Caco-2 (cell line): ENCODE measurements around the gene PPIA. TPM values are rescaled to one million over a fixed set of nuclear protein-coding genes. Genes with fewer than 3 reads are reported as not detected.

Experiments used
- BruUV-seq: library from RNA; stranded (reverse); fragments of 400-500 nt; replicated peaks from 2 replicates; lab custom pipeline; 2021; lab: Mats Ljungman, UMichigan
- CTCF ChIA-PET: fragments of 300-600 bp; sonication (Branson Sonifier 250); formaldehyde crosslinking; loops from one replicate; lab custom pipeline; 2022; ENCODE audit warnings: antibody characterized with exemption; lab: Charles Lee
- POLR2A ChIA-PET: fragments of 300-600 bp; sonication (Branson Sonifier 250); formaldehyde crosslinking; loops from one replicate; lab custom pipeline; 2022; ENCODE audit warnings: antibody characterized with exemption; lab: Charles Lee
- DNase-seq, 2 experiments: peaks; one replicate each; pipeline versions ENCODE4 v3.0.0 to v3.0.0-alpha.2; 2020 to 2022
- H3K27me3 ChIP-seq: replicated peaks from 2 replicates; pipeline ENCODE4 v1.6.0; 2011; ENCODE audit warnings: low read length; ENCODE audit not compliant: control insufficient read depth, insufficient read depth
- H3K36me3 ChIP-seq: 2 replicates; pipeline ENCODE4 v1.5.1; 2011; ENCODE audit warnings: low read length; ENCODE audit not compliant: control insufficient read depth, insufficient read depth
- H3K4me1 ChIP-seq: fragments of 250-450 bp; sonication (Bioruptor Pico); 2 replicates; pipeline ENCODE4 v1.5.1; 2020; ENCODE audit warnings: mild to moderate bottlenecking
- H3K4me3 ChIP-seq: 2 replicates; pipeline ENCODE4 v1.5.1; 2011; ENCODE audit warnings: low read depth, mild to moderate bottlenecking, control low read depth, low read length
- H3K9me3 ChIP-seq: fragments of 250-450 bp; sonication (Bioruptor Pico); 2 replicates; pipeline ENCODE4 v1.5.1; 2020; ENCODE audit warnings: mild to moderate bottlenecking, moderate library complexity
- H3K27ac Mint-ChIP-seq: one replicate; pipeline ENCODE4 v1.8.0; 2022; ENCODE audit warnings: mixed read lengths; ENCODE audit not compliant: unreplicated experiment
- H3K27me3 Mint-ChIP-seq: one replicate; pipeline ENCODE4 v1.8.0; 2022; ENCODE audit warnings: mixed read lengths; ENCODE audit not compliant: insufficient read depth, unreplicated experiment
- H3K36me3 Mint-ChIP-seq: one replicate; pipeline ENCODE4 v1.8.0; 2022; ENCODE audit warnings: mild to moderate bottlenecking, mixed read lengths; ENCODE audit not compliant: insufficient read depth, unreplicated experiment
- H3K4me1 Mint-ChIP-seq: one replicate; pipeline ENCODE4 v1.8.0; 2022; ENCODE audit warnings: low read depth, mixed read lengths; ENCODE audit not compliant: unreplicated experiment
- H3K4me3 Mint-ChIP-seq: one replicate; pipeline ENCODE4 v1.8.0; 2022; ENCODE audit warnings: mild to moderate bottlenecking, moderate library complexity, mixed read lengths; ENCODE audit not compliant: unreplicated experiment
- H3K9me3 Mint-ChIP-seq: one replicate; pipeline ENCODE4 v1.8.0; 2022; ENCODE audit warnings: mixed read lengths; ENCODE audit not compliant: unreplicated experiment
- CTCF ChIP-seq, 2 experiments: fragments of 200-600 bp in 1 of 2; IDR thresholded peaks; 1 replicate in 1 of 2; 2 replicates in 1 of 2; pipeline versions ENCODE4 v1.5.1 to v1.8.0; 2011 to 2022; ENCODE audit warnings: antibody characterized with exemption in 1 of 2, control low read depth in 1 of 2, inconsistent platforms in 1 of 2, low read depth in 1 of 2, low read length in 1 of 2, mild to moderate bottlenecking in 1 of 2, moderate library complexity in 1 of 2; ENCODE audit not compliant: insufficient read depth in 1 of 2, severe bottlenecking in 1 of 2, unreplicated experiment in 1 of 2
- intact Hi-C: fragments of 100-400 bp; cut with micrococcal nuclease; formaldehyde crosslinking; loops from one replicate; pipeline ENCODE4 v1.10.0; 2022; ENCODE audit not compliant: unreplicated experiment
- total RNA-seq: library from RNA; stranded (reverse); gene quantifications from 2 replicates; pipeline ENCODE4 v1.2.3, GENCODE V29; 2022

PPIA gene
- total RNA-seq, 1 experiment from 2014 or later = 2,104 TPM

GRCh38 chr7:44811571-44811970 lies 15.1 kb downstream of the PPIA start:
- CTCF ChIA-PET = interaction anchor here (0.6 kb wide), 2 partner anchors 15 to 169 kb away, joined by 3 to 4 read pairs; no protein-coding TSS in a partner anchor

GRCh38 chr7:44814919-44815318 lies 18.4 kb downstream of the PPIA start:
- no peak overlapping the region for H3K4me3 ChIP-seq
- CTCF ChIA-PET = no interaction called here
- no peaks in the 10 kb centered on the region for H3K4me1 ChIP-seq
- BruUV-seq = no TSS peak
- Mint-ChIP-seq H3K27ac (no peak overlapping the region), H3K36me3 (peaks cover 8% of the 10 kb centered on the region), H3K9me3 (no peaks in the 10 kb centered on the region), H3K27me3 (no peaks in the 10 kb centered on the region), H3K4me1 (no peaks in the 10 kb centered on the region), H3K4me3 (no peak overlapping the region)
- no peak for DNase-seq
- POLR2A ChIA-PET = no interaction called here
- H3K36me3 ChIP-seq = no peaks in the 10 kb centered on the region
- no peaks in the 10 kb centered on the region for H3K9me3 ChIP-seq
- H3K27me3 ChIP-seq = no peaks in the 10 kb centered on the region
- intact Hi-C loops = no loop called here
- TF ChIP-seq CTCF (IDR thresholded peaks at IDR 0.05; ENCODE audit: insufficient read depth in 1 of 2, low read depth in 1 of 2, low read length in 1 of 2, severe bottlenecking in 1 of 2, unreplicated experiment in 1 of 2) = no peak

More at GRCh38 chr7:44811571-44811970, 15.1 kb downstream of the PPIA start:
- H3K9me3 ChIP-seq = no peaks in the 10 kb centered on the region
- no peak overlapping the region for H3K4me3 ChIP-seq
- H3K27me3 ChIP-seq = no peaks in the 10 kb centered on the region
- Mint-ChIP-seq H3K4me3 (no peak overlapping the region), H3K27me3 (no peaks in the 10 kb centered on the region), H3K9me3 (no peaks in the 10 kb centered on the region), H3K36me3 (peaks cover 8% of the 10 kb centered on the region), H3K4me1 (no peaks in the 10 kb centered on the region), H3K27ac (no peak overlapping the region)
- POLR2A ChIA-PET = no interaction called here
- no peaks in the 10 kb centered on the region for H3K4me1 ChIP-seq
- no peak for DNase-seq
- no peaks in the 10 kb centered on the region for H3K36me3 ChIP-seq
- intact Hi-C loops = no loop called here
- no TSS peak for BruUV-seq
- TF ChIP-seq CTCF (IDR thresholded peaks at IDR 0.05; ENCODE audit: insufficient read depth in 1 of 2, low read depth in 1 of 2, low read length in 1 of 2, severe bottlenecking in 1 of 2, unreplicated experiment in 1 of 2) = no peak

- Mint-ChIP-seq H3K27ac (no peak overlapping the region), H3K27me3 (no peaks in the 10 kb centered on the region), H3K4me1 (no peaks in the 10 kb centered on the region), H3K9me3 (no peaks in the 10 kb centered on the region), H3K36me3 (peaks cover 20% of the 10 kb centered on the region), H3K4me3 (no peak overlapping the region)
- no peaks in the 10 kb centered on the region for H3K36me3 ChIP-seq
- no peaks in the 10 kb centered on the region for H3K4me1 ChIP-seq
- ChIA-PET POLR2A (no interaction called here), CTCF (no interaction called here)
- no peaks in the 10 kb centered on the region for H3K9me3 ChIP-seq
- no TSS peak for BruUV-seq
- intact Hi-C loops = no loop called here
- H3K4me3 ChIP-seq = no peak overlapping the region
- H3K27me3 ChIP-seq = no peaks in the 10 kb centered on the region
- no peak for TF ChIP-seq CTCF (IDR thresholded peaks at IDR 0.05; ENCODE audit: insufficient read depth in 1 of 2, low read depth in 1 of 2, low read length in 1 of 2, severe bottlenecking in 1 of 2, unreplicated experiment in 1 of 2)
- DNase-seq = peak in 1 of 2 experiments; percentile 30
Measured at GRCh38 chr7:44819292-44819691, 22.8 kb downstream of the PPIA start.
